Measurements from ENCODE around the gene DPP4. TPM values are rescaled to one million over a fixed set of nuclear protein-coding genes. Genes with fewer than 3 reads are reported as not detected.

DPP4 gene
- polyA plus RNA-seq, 1 donor from 2014 or later = not detected

DNA sequence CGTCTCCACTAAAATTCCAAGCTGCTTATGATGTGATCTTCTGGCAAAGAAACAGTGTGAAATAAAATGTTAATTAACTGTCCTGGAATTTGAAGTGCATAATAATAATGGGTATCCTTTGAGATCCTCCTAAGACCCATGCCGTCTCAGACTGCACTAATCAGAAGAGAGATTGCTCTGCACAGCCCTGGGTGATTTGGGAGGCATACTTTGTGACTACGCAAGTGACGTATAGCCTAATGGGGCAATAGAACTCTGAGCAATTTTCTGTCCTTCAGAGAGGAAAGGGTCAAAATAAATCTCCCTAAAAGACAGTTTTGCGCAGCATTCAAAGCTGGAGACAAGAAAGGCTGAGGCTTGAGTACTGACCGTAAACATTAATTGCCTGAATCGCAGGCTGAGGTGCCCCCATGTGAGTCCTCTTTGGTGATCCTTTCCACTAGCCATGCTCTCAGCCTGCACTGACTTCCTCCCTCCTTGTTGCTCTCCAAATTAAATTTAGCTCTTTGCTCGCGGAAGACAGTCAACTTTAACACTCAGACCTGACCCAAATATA lies 76.0 kb downstream of the DPP4 start:
- H3K79me2 ChIP-seq (replicated peaks; ENCODE audit: insufficient read depth, low read length) = no peaks in the 10 kb centered on the region
- H3K36me3 ChIP-seq (ENCODE audit: insufficient read depth, low read length) = no peaks in the 10 kb centered on the region
- no peaks in the 10 kb centered on the region for H4K20me1 ChIP-seq (ENCODE audit: insufficient read depth)
- H3K9me3 ChIP-seq (ENCODE audit: low read length) = no peaks in the 10 kb centered on the region
- no peak overlapping the region for H3K9ac ChIP-seq (ENCODE audit: low read length)
- H3K4me2 ChIP-seq (ENCODE audit: low read length) = no peak overlapping the region
- H3K27me3 ChIP-seq (ENCODE audit: insufficient read depth, low read depth, low read length) = no peaks in the 10 kb centered on the region
- H3K9me2 ChIP-seq (ENCODE audit: insufficient read depth, low read length) = no peaks in the 10 kb centered on the region
- no peak overlapping the region for H2AFZ ChIP-seq (ENCODE audit: low read depth, low read length)
- H3K27ac ChIP-seq (ENCODE audit: low read length) = no peak overlapping the region
- H3F3A ChIP-seq (ENCODE audit: insufficient read depth, low read length, poor library complexity, severe bottlenecking) = no peaks in the 10 kb centered on the region
- H3K4me3 ChIP-seq (ENCODE audit: low read length) = no peak overlapping the region
- TF ChIP-seq, protein P1, sequence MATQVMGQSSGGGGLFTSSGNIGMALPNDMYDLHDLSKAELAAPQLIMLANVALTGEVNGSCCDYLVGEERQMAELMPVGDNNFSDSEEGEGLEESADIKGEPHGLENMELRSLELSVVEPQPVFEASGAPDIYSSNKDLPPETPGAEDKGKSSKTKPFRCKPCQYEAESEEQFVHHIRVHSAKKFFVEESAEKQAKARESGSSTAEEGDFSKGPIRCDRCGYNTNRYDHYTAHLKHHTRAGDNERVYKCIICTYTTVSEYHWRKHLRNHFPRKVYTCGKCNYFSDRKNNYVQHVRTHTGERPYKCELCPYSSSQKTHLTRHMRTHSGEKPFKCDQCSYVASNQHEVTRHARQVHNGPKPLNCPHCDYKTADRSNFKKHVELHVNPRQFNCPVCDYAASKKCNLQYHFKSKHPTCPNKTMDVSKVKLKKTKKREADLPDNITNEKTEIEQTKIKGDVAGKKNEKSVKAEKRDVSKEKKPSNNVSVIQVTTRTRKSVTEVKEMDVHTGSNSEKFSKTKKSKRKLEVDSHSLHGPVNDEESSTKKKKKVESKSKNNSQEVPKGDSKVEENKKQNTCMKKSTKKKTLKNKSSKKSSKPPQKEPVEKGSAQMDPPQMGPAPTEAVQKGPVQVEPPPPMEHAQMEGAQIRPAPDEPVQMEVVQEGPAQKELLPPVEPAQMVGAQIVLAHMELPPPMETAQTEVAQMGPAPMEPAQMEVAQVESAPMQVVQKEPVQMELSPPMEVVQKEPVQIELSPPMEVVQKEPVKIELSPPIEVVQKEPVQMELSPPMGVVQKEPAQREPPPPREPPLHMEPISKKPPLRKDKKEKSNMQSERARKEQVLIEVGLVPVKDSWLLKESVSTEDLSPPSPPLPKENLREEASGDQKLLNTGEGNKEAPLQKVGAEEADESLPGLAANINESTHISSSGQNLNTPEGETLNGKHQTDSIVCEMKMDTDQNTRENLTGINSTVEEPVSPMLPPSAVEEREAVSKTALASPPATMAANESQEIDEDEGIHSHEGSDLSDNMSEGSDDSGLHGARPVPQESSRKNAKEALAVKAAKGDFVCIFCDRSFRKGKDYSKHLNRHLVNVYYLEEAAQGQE (IDR thresholded peaks at IDR 0.05; ENCODE audit: borderline replicate concordance) = no peak
- TF ChIP-seq MXI1 (conservative IDR thresholded peaks at IDR 0.05; ENCODE audit: poor library complexity, severe bottlenecking) (no peak), RAD21 (conservative IDR thresholded peaks at IDR 0.05) (no peak), EP300 (conservative IDR thresholded peaks at IDR 0.05; ENCODE audit: poor library complexity, severe bottlenecking) (no peak), POLR2AphosphoS5 (IDR thresholded peaks at IDR 0.05) (no peak), TAF1 (IDR thresholded peaks at IDR 0.05; ENCODE audit: low read depth) (no peak), EZH2 (IDR thresholded peaks at IDR 0.05; ENCODE audit: borderline replicate concordance, insufficient read depth, low read length, poor library complexity, severe bottlenecking) (no peak), SMC3 (conservative IDR thresholded peaks at IDR 0.05; ENCODE audit: poor library complexity) (no peak)
- TF ChIP-seq, protein P2, sequence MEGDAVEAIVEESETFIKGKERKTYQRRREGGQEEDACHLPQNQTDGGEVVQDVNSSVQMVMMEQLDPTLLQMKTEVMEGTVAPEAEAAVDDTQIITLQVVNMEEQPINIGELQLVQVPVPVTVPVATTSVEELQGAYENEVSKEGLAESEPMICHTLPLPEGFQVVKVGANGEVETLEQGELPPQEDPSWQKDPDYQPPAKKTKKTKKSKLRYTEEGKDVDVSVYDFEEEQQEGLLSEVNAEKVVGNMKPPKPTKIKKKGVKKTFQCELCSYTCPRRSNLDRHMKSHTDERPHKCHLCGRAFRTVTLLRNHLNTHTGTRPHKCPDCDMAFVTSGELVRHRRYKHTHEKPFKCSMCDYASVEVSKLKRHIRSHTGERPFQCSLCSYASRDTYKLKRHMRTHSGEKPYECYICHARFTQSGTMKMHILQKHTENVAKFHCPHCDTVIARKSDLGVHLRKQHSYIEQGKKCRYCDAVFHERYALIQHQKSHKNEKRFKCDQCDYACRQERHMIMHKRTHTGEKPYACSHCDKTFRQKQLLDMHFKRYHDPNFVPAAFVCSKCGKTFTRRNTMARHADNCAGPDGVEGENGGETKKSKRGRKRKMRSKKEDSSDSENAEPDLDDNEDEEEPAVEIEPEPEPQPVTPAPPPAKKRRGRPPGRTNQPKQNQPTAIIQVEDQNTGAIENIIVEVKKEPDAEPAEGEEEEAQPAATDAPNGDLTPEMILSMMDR (IDR thresholded peaks at IDR 0.05; ENCODE audit: poor library complexity, severe bottlenecking) = no peak

- Histone ChIP-seq H3K4me2 (ENCODE audit: low read length) (no peak overlapping the region), H3K27ac (ENCODE audit: low read length) (no peak overlapping the region), H3F3A (ENCODE audit: insufficient read depth, low read length, poor library complexity, severe bottlenecking) (no peaks in the 10 kb centered on the region), H3K9me3 (ENCODE audit: low read length) (no peaks in the 10 kb centered on the region), H3K27me3 (ENCODE audit: insufficient read depth, low read depth, low read length) (no peaks in the 10 kb centered on the region), H3K4me3 (ENCODE audit: low read length) (no peak overlapping the region), H3K36me3 (ENCODE audit: insufficient read depth, low read length) (no peaks in the 10 kb centered on the region), H2AFZ (ENCODE audit: low read depth, low read length) (no peak overlapping the region), H4K20me1 (ENCODE audit: insufficient read depth) (no peaks in the 10 kb centered on the region), H3K79me2 (replicated peaks; ENCODE audit: insufficient read depth, low read length) (no peaks in the 10 kb centered on the region), H3K9me2 (ENCODE audit: insufficient read depth, low read length) (no peaks in the 10 kb centered on the region), H3K9ac (ENCODE audit: low read length) (no peak overlapping the region)
- no peak for TF ChIP-seq EZH2 (IDR thresholded peaks at IDR 0.05; ENCODE audit: borderline replicate concordance, insufficient read depth, low read length, poor library complexity, severe bottlenecking)
- no peak for TF ChIP-seq TAF1 (IDR thresholded peaks at IDR 0.05; ENCODE audit: low read depth)
- TF ChIP-seq MXI1 (conservative IDR thresholded peaks at IDR 0.05; ENCODE audit: poor library complexity, severe bottlenecking) = no peak
- TF ChIP-seq SMC3 (conservative IDR thresholded peaks at IDR 0.05; ENCODE audit: poor library complexity) = no peak
- TF ChIP-seq, protein P2 (IDR thresholded peaks at IDR 0.05; ENCODE audit: poor library complexity, severe bottlenecking) = no peak
- TF ChIP-seq RAD21 (conservative IDR thresholded peaks at IDR 0.05) = no peak
- no peak for TF ChIP-seq EP300 (conservative IDR thresholded peaks at IDR 0.05; ENCODE audit: poor library complexity, severe bottlenecking)
- TF ChIP-seq, protein P1 (IDR thresholded peaks at IDR 0.05; ENCODE audit: borderline replicate concordance) = no peak
- no peak for TF ChIP-seq POLR2AphosphoS5 (IDR thresholded peaks at IDR 0.05)
Observed at GRCh38 chr2:161995553-161996016, 78.4 kb downstream of the DPP4 start.

Data from neural cell (in vitro differentiated cells).